Metanephros (tissue), 1 donor: ENCODE measurements around the gene TESK2. TPM values are rescaled to one million over a fixed set of nuclear protein-coding genes. Genes with fewer than 3 reads are reported as not detected.

Experiments used
- total RNA-seq: library from RNA; depleted of rRNA; stranded (reverse); fragments of >200 nt; gene quantifications from one replicate; pipeline ENCODE4 v1.2.3, GENCODE V29; 2014

Gene TESK2
- 8.4 TPM for total RNA-seq

GRCh38 chr1:45490626-45491486, at the start of gene TESK2:
TESK2 (minus strand) TSS chr1:45491163; CDS start chr1:45457785, 33,378 bp downstream.

GRCh38 chr1:45521413-45522323, 30.7 kb upstream of the TESK2 start, which contains the start of gene PRDX1:
PRDX1 (minus strand) TSS chr1:45521884; CDS start chr1:45519043, 2,841 bp downstream.

GRCh38 chr1:45339789-45340558, 151.0 kb downstream of the TESK2 start, which contains the start of the genes MUTYH and TOE1:
MUTYH (minus strand) TSS chr1:45340440; CDS start chr1:45334505, 5,935 bp downstream.
TOE1 (plus strand) TSS chr1:45340170; CDS start chr1:45340253, 83 bp downstream.

GRCh38 chr1:45326627-45327623, 164.0 kb downstream of the TESK2 start, which contains the start of gene HPDL:
HPDL (plus strand) TSS chr1:45326895; CDS start chr1:45327149, 254 bp downstream.

Other genes with a start within 250 kb of the TESK2 start
- gene HPDL, start 164.3 kb downstream of the TESK2 start, total RNA-seq: 5.8 TPM
- gene TOE1, start 151.0 kb downstream of the TESK2 start, total RNA-seq: 9.9 TPM
- 29.0 TPM for gene MUTYH, start 150.7 kb downstream of the TESK2 start, total RNA-seq
- 0.88 TPM for gene CCDC163, start 8.9 kb upstream of the TESK2 start, total RNA-seq
- 5.0 TPM for gene MMACHC, start 9.1 kb upstream of the TESK2 start, total RNA-seq
- gene PRDX1, start 30.7 kb upstream of the TESK2 start, total RNA-seq: 185 TPM
- 95.3 TPM for gene AKR1A1, start 59.7 kb upstream of the TESK2 start, total RNA-seq
- 97.0 TPM for gene NASP, start 92.9 kb upstream of the TESK2 start, total RNA-seq
- 0.99 TPM for gene CCDC17, start 132.9 kb upstream of the TESK2 start, total RNA-seq
- 111 TPM for gene GPBP1L1, start 195.4 kb upstream of the TESK2 start, total RNA-seq
- 22.2 TPM for gene TMEM69, start 197.0 kb upstream of the TESK2 start, total RNA-seq